ENCODE data around the gene SSC5D. TPM values are rescaled to one million over a fixed set of nuclear protein-coding genes. Genes with fewer than 3 reads are reported as not detected.

SSC5D gene
- polyA plus RNA-seq, 1 experiment: 2.1 TPM

- no peak for DNase-seq (ENCODE audit: low read depth, low spot score)
- no peak overlapping the region for H3K27ac ChIP-seq (ENCODE audit: low read depth, low read length)
- H3K27me3 ChIP-seq (ENCODE audit: control insufficient read depth, insufficient read depth, low read length): no peaks in the 10 kb centered on the region
- POLR2A ChIA-PET: interaction anchor here (0.6 to 1.3 kb wide), 7 partner anchors 22 to 98 kb away, joined by 3 to 9 read pairs (median 5); partner anchors contain the start of genes FIZ1, ZNF784 and ZNF865
- no peak overlapping the region for H3K4me3 ChIP-seq (ENCODE audit: low read depth, low read length)
- TF ChIP-seq CTCF (IDR thresholded peaks at IDR 0.05; ENCODE audit: low read depth, low read length): no peak
- CTCF ChIA-PET: interaction anchor here (1.5 kb wide), 2 partner anchors 10 to 80 kb away, joined by 4 to 5 read pairs; no protein-coding TSS in a partner anchor
- H3K9me3 ChIP-seq (ENCODE audit: control insufficient read depth, insufficient read depth, low read length): no peaks in the 10 kb centered on the region
Observed at GRCh38 chr19:55526216-55527196, 38.3 kb downstream of the SSC5D start.

- Histone ChIP-seq H3K9me3 (ENCODE audit: control insufficient read depth, insufficient read depth, low read length) (no peaks in the 10 kb centered on the region), H3K27me3 (ENCODE audit: control insufficient read depth, insufficient read depth, low read length) (no peaks in the 10 kb centered on the region), H3K27ac (ENCODE audit: low read depth, low read length) (no peak overlapping the region), H3K4me3 (ENCODE audit: low read depth, low read length) (no peak overlapping the region)
- no peak for DNase-seq (ENCODE audit: low read depth, low spot score)
- ChIA-PET POLR2A (interaction anchor here (0.8 to 1.3 kb wide), 6 partner anchors 21 to 97 kb away, joined by 3 to 9 read pairs (median 4); partner anchors contain the start of genes FIZ1 and ZNF784), CTCF (interaction anchor here (0.7 to 1.5 kb wide), 3 partner anchors 15 to 105 kb away, joined by 3 to 5 read pairs (median 4); no protein-coding TSS in a partner anchor)
- TF ChIP-seq CTCF (IDR thresholded peaks at IDR 0.05; ENCODE audit: low read depth, low read length): no peak
Observed at GRCh38 chr19:55527197-55528029, 39.2 kb downstream of the SSC5D start.

GRCh38 chr19:55528030-55528803, 40.0 kb downstream of the SSC5D start:
- Histone ChIP-seq H3K27me3 (ENCODE audit: control insufficient read depth, insufficient read depth, low read length) (no peaks in the 10 kb centered on the region), H3K27ac (ENCODE audit: low read depth, low read length) (no peak overlapping the region), H3K9me3 (ENCODE audit: control insufficient read depth, insufficient read depth, low read length) (no peaks in the 10 kb centered on the region), H3K4me3 (ENCODE audit: low read depth, low read length) (no peak overlapping the region)
- DNase-seq (ENCODE audit: low read depth, low spot score): no peak
- CTCF ChIA-PET: interaction anchor here (0.7 to 1.3 kb wide), 3 partner anchors 16 to 104 kb away, joined by 3 to 4 read pairs (median 3); no protein-coding TSS in a partner anchor
- POLR2A ChIA-PET: interaction anchor here (0.7 to 1.0 kb wide), 2 partner anchors 8 to 71 kb away, joined by 3 to 4 read pairs; partner anchors contain the start of gene FIZ1
- TF ChIP-seq CTCF (IDR thresholded peaks at IDR 0.05; ENCODE audit: low read depth, low read length): no peak

- DNase-seq (ENCODE audit: low read depth, low spot score): no peak
- POLR2A ChIA-PET: no interaction called here
- TF ChIP-seq CTCF (IDR thresholded peaks at IDR 0.05; ENCODE audit: low read depth, low read length): no peak
- H3K27me3 ChIP-seq (ENCODE audit: control insufficient read depth, insufficient read depth, low read length): no peaks in the 10 kb centered on the region
- H3K4me3 ChIP-seq (ENCODE audit: low read depth, low read length): no peak overlapping the region
- H3K9me3 ChIP-seq (ENCODE audit: control insufficient read depth, insufficient read depth, low read length): no peaks in the 10 kb centered on the region; the same call in 1 of the 2 replicates
- CTCF ChIA-PET: interaction anchor here (0.5 kb wide), 1 partner anchor 603 kb away, joined by 8 read pairs; no protein-coding TSS in a partner anchor
- no peak overlapping the region for H3K27ac ChIP-seq (ENCODE audit: low read depth, low read length)
Observed at GRCh38 chr19:55529636-55530234, 41.5 kb downstream of the SSC5D start.
